Natural killer cell (primary cell): ENCODE measurements around the gene OR2T4. TPM values are rescaled to one million over a fixed set of nuclear protein-coding genes. Genes with fewer than 3 reads are reported as not detected.

Source experiments
- ATAC-seq, 3 donors: fragments of 150-1000 bp in 2 of 3; fragments of 200-7000 bp in 1 of 3; cut with Tn5 transposase; 1 replicate in 1 of 3; 2 replicates in 2 of 3; pipeline ENCODE4 v1.10.0; 2021; ENCODE audit warnings: mild to moderate bottlenecking in 2 of 3, moderate library complexity in 2 of 3
- DNase-seq, 2 donors: peaks; one replicate each; pipeline versions ENCODE4 v3.0.0 to v3.0.0-alpha.2; 2013 to 2021; ENCODE audit warnings: mixed read lengths in 1 of 2
- H3K27ac ChIP-seq: one replicate; pipeline ENCODE4 v1.5.1; 2013; ENCODE audit warnings: mild to moderate bottlenecking, low read length
- H3K27me3 ChIP-seq: one replicate; pipeline ENCODE4 v1.6.1; 2013; ENCODE audit warnings: low read length; ENCODE audit not compliant: control insufficient read depth, insufficient read depth
- H3K36me3 ChIP-seq: one replicate; pipeline ENCODE4 v1.6.1; 2013; ENCODE audit warnings: low read length; ENCODE audit not compliant: control insufficient read depth, insufficient read depth
- H3K4me1 ChIP-seq: one replicate; pipeline ENCODE4 v1.6.1; 2013; ENCODE audit warnings: low read length; ENCODE audit not compliant: control insufficient read depth, insufficient read depth
- H3K4me3 ChIP-seq: one replicate; pipeline ENCODE4 v1.5.1; 2013; ENCODE audit warnings: low read length
- H3K9me3 ChIP-seq: one replicate; pipeline ENCODE4 v1.6.1; 2013; ENCODE audit warnings: low read length; ENCODE audit not compliant: control insufficient read depth, insufficient read depth
- H3K27ac Mint-ChIP-seq, 2 donors: one replicate each; pipeline ENCODE4 v1.8.0; 2022; ENCODE audit warnings: mild to moderate bottlenecking in 2 of 2, mixed read lengths in 2 of 2, moderate library complexity in 1 of 2
- H3K27me3 Mint-ChIP-seq, 2 donors: one replicate each; pipeline ENCODE4 v1.8.0; 2022; ENCODE audit warnings: low read depth in 2 of 2, mixed read lengths in 2 of 2
- H3K36me3 Mint-ChIP-seq: one replicate; pipeline ENCODE4 v1.8.0; 2022; ENCODE audit warnings: mixed read lengths
- H3K4me1 Mint-ChIP-seq, 2 donors: one replicate each; pipeline ENCODE4 v1.8.0; 2022; ENCODE audit warnings: mixed read lengths in 2 of 2
- H3K4me3 Mint-ChIP-seq: one replicate; pipeline ENCODE4 v1.8.0; 2022; ENCODE audit warnings: mild to moderate bottlenecking, moderate library complexity, mixed read lengths
- H3K9me3 Mint-ChIP-seq, 2 donors: one replicate each; pipeline ENCODE4 v1.8.0; 2022; ENCODE audit warnings: mixed read lengths in 2 of 2
- WGBS: methylation state at CpG from one replicate; pipeline ENCODE4 v1.1.7; 2013; ENCODE audit warnings: missing lambda C conversion rate; ENCODE audit not compliant: insufficient coverage; 5-methylcytosine and 5-hydroxymethylcytosine counted together
- intact Hi-C: fragments of 100-400 bp; cut with micrococcal nuclease; formaldehyde crosslinking; loops from one replicate; pipeline ENCODE4 v1.14.2; 2022
- total RNA-seq, 4 donors: library from RNA; stranded (reverse); fragments of 120-200 nt in 1 of 4; gene quantifications; one replicate each; pipeline versions ENCODE4 v1.2.3 to v1.2.4, GENCODE V29; 2013 to 2022
- TF ChIP-seq, protein P1 (sequence below): fragments of 200-600 bp; IDR thresholded peaks from one replicate; pipeline ENCODE4 v1.8.0; 2022; ENCODE audit warnings: antibody characterized with exemption

Gene OR2T4
- total RNA-seq, 3 donors from 2014 or later (not counting 1 experiment from before 2014, with no cell fraction given): not detected

DNA sequence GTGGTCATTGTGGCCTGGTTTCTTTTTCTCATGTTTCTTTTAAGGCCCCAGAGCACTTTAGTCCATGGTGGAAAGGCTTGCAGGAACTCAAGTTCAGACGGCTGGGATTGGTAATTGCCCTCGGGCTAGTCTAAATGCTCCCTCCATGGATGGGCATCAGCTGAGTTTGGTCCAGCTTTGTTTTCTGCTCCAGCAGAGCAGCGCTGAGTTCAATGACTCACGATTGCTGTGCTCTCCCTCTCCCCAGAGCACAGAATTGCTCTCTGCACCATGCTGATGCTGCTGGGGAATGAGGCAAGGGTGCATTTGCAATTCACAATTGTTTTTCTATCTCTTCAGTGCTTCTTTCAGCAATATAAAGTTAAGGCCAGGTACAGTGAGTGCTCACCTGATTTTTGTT is 12.3 kb downstream of the OR2T4 start:
- Mint-ChIP-seq H3K36me3 (no peaks in the 10 kb centered on the region), H3K27me3 (no peaks in the 10 kb centered on the region), H3K4me1 (peaks cover 8 to 11% of the 10 kb centered on the region in 2 donors), H3K4me3 (no peak overlapping the region), H3K27ac (no peak overlapping the region), H3K9me3 (no peaks in the 10 kb centered on the region)
- H3K36me3 ChIP-seq: no peaks in the 10 kb centered on the region
- no peak for DNase-seq
- no peak overlapping the region for H3K27ac ChIP-seq
- no peaks in the 10 kb centered on the region for H3K9me3 ChIP-seq
- H3K4me1 ChIP-seq: no peaks in the 10 kb centered on the region
- H3K27me3 ChIP-seq: no peaks in the 10 kb centered on the region
- intact Hi-C loops: no loop called here
- TF ChIP-seq, protein P1, sequence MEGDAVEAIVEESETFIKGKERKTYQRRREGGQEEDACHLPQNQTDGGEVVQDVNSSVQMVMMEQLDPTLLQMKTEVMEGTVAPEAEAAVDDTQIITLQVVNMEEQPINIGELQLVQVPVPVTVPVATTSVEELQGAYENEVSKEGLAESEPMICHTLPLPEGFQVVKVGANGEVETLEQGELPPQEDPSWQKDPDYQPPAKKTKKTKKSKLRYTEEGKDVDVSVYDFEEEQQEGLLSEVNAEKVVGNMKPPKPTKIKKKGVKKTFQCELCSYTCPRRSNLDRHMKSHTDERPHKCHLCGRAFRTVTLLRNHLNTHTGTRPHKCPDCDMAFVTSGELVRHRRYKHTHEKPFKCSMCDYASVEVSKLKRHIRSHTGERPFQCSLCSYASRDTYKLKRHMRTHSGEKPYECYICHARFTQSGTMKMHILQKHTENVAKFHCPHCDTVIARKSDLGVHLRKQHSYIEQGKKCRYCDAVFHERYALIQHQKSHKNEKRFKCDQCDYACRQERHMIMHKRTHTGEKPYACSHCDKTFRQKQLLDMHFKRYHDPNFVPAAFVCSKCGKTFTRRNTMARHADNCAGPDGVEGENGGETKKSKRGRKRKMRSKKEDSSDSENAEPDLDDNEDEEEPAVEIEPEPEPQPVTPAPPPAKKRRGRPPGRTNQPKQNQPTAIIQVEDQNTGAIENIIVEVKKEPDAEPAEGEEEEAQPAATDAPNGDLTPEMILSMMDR: no peak
- ATAC-seq: no peak
- WGBS: 92% methylated on average over 4 of the region's 4 CpGs
- H3K4me3 ChIP-seq: no peak overlapping the region

DNA sequence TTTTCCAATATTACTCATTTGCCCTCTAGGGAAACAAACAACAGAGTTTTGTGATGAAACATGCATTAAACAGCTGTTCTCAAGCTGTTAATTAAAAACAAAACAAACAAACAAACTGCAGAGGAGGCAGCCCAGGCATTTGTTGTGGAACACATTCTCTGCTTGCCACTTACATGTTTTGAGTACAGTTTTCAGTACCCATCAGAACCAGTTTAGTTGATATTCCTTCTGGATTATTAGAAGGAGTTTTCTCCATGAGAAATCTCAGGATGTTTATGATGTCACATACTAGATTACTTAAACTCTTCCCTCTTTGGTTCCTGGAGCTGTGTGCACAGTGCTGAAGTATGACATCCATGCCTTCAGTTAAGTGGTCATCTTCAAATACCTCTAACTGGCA is 14.0 kb downstream of the OR2T4 start, which contains the start of gene OR2T6:
Gene OR2T6, plus strand, starts transcription at position 301 of the 400 bp plus-strand sequence. CDS start 11,863 bp downstream, outside the sequence.
- TF ChIP-seq, protein P1: no peak
- intact Hi-C loops: no loop called here
- no peaks in the 10 kb centered on the region for H3K9me3 ChIP-seq
- H3K36me3 ChIP-seq: no peaks in the 10 kb centered on the region
- Mint-ChIP-seq H3K27ac (no peak within 1 kb of the TSS), H3K4me1 (peaks cover 8 to 11% of the 10 kb centered on the region in 2 donors), H3K36me3 (no peaks in the 10 kb centered on the region), H3K4me3 (no peak within 1 kb of the TSS), H3K27me3 (no peaks in the 10 kb centered on the region), H3K9me3 (no peaks in the 10 kb centered on the region)
- H3K4me1 ChIP-seq: no peaks in the 10 kb centered on the region
- DNase-seq (no peak), ATAC-seq (no peak)
- H3K4me3 ChIP-seq: no peak within 1 kb of the TSS
- H3K27me3 ChIP-seq: no peaks in the 10 kb centered on the region
- no peak within 1 kb of the TSS for H3K27ac ChIP-seq

DNA sequence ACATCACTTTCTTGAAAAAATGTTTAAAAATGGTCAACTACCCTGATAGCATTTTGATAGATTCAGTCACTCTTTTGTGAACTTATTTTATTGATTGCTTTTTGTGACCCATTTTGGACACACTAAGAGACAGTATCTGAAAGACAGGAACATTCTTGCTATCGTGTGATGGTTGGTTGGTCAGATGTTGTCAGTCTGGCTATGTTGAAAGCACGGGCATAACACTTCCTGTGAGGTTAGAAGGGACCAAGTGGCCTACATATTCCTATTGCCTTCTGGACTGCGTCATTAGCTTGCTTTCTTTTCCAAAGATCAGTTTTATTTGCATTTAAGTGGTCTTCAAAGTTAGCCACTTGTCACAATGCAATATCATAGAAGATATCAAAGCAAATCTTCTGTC is 15.5 kb downstream of the OR2T4 start:
- Histone ChIP-seq H3K9me3 (no peaks in the 10 kb centered on the region), H3K4me1 (no peaks in the 10 kb centered on the region)
- H3K36me3 Mint-ChIP-seq: no peaks in the 10 kb centered on the region

DNA sequence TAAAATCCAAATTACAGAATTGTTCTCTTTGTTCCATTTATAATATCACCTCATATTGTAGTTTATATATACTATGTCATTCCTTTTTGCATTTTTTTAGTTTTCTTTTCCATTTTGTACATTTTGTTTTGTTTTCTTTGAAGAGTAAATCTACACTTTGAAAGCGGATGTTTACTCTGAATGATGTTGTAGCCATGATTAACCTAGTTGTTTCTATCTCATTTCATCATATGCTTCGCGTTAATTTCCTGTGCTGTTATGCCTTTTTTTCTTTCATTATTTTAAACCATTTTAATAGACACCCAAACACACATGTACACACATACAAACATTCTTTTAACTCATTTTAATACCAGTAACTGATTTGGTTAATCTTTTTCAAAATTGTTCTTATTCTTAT is 19.4 kb downstream of the OR2T4 start:
- Histone ChIP-seq H3K9me3 (no peaks in the 10 kb centered on the region), H3K4me3 (no peak overlapping the region), H3K27ac (no peak overlapping the region), H3K36me3 (no peaks in the 10 kb centered on the region), H3K27me3 (no peaks in the 10 kb centered on the region), H3K4me1 (no peaks in the 10 kb centered on the region)
- TF ChIP-seq, protein P1: no peak
- H3K27me3 Mint-ChIP-seq: no peaks in the 10 kb centered on the region
- H3K9me3 Mint-ChIP-seq: no peaks in the 10 kb centered on the region
- H3K4me3 Mint-ChIP-seq: no peak overlapping the region
- H3K36me3 Mint-ChIP-seq: no peaks in the 10 kb centered on the region
- no peak overlapping the region for H3K27ac Mint-ChIP-seq
- DNase-seq (no peak), ATAC-seq (no peak)
- no peaks in the 10 kb centered on the region for H3K4me1 Mint-ChIP-seq
- 94% methylated on average over 2 of the region's 3 CpGs for WGBS
- intact Hi-C loops: no loop called here

More for the DNA sequence above, 15.5 kb downstream of the OR2T4 start:
- Histone ChIP-seq H3K4me3 (no peak overlapping the region), H3K36me3 (no peaks in the 10 kb centered on the region), H3K27ac (no peak overlapping the region), H3K27me3 (no peaks in the 10 kb centered on the region)
- ATAC-seq (no peak), DNase-seq (no peak)
- 49% methylated on average over 3 of the region's 3 CpGs for WGBS
- Mint-ChIP-seq H3K4me1 (peaks cover 8 to 10% of the 10 kb centered on the region in 2 donors), H3K9me3 (no peaks in the 10 kb centered on the region), H3K27me3 (no peaks in the 10 kb centered on the region), H3K4me3 (no peak overlapping the region), H3K27ac (no peak overlapping the region)
- TF ChIP-seq, protein P1: no peak
- intact Hi-C loops: no loop called here
